HG03378 (cell line): ENCODE results near the gene HECTD4.
"Not testable (repeated sequence)": the region's sequence is repeated elsewhere in the genome, so short reads cannot be mapped to it uniquely, and the experiment has no call there.

ENCODE experiments used
- ATAC-seq: cut with Tn5 transposase; IDR thresholded peaks from one replicate; pipeline ENCODE4 v1.9.1; 2021; ENCODE audit warnings: mild to moderate bottlenecking, moderate library complexity; ENCODE audit not compliant: unreplicated experiment

HECTD4 gene

GRCh38 chr12:112381883-112382796 is at the start of gene HECTD4:
TSS of gene HECTD4 (minus strand) at chr12:112382431. CDS start at chr12:112382128, 303 bp downstream.
- peak; percentile 61 for ATAC-seq

DNA sequence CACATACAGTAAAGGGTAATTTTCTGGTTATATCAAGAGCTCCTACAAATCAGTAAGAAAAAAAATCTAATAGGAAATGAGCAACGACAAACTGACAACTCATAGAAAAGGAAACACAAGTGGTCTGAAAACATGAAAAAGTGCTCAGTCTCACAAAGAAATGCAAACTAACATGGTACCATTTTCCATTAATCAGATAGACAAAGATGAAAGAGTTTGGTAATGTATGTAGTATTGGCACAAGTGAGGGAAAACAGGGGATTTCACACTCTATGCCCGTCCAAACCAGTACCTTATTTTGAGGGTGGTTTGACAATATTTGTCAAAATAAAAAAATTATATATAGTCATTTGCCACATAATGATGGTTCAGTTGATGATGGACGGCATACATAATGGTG is 49.7 kb upstream of the HECTD4 start:
- ATAC-seq: no peak

DNA sequence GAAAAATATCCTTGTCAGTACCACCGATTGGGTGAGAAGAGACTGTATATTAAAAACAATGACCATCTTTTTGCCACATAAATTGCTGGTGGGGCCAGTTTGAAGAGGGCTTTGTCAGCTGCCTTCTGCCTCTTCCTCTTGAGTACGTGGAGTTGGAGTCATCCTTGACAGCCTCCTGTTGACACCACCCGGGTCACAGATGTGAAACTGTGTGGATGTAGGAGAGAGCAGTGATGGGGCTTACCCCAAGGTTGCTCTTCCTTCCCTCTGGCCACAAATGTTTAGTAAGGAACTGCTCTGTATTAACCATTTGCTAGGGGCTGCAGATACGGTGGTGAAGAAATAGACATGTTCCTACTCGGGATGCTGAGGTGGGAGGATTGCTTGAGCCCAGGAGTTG is 48.7 kb upstream of the HECTD4 start:
- no peak for ATAC-seq

DNA sequence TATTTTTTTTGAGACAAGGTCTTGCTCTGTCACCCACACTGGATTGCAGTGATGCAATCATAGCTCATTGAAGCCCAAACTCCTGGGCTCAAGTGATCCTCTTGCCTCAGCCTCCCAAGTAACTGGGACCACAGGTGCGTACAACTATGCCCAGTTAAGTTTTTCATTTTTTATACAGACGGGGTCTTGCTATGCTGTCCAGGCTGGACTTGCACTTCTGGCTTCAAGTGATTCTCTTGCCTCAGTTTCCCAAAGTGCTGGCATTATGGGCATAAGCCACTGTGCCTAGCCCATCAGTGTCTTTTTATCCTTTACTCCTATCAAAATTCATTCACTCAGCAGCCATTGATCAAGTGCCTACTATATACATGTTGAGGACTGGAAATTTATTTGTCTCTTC is 45.5 kb upstream of the HECTD4 start:
- ATAC-seq: no peak

GRCh38 chr12:112425582-112426382 is 43.6 kb upstream of the HECTD4 start:
- ATAC-seq: no peak

- no peak for ATAC-seq
Observed at GRCh38 chr12:112424126-112424525, 41.9 kb upstream of the HECTD4 start.

GRCh38 chr12:112422531-112422930 is 40.3 kb upstream of the HECTD4 start:
- ATAC-seq: no peak

- no peak for ATAC-seq
Observed at GRCh38 chr12:112421363-112421762, 39.1 kb upstream of the HECTD4 start.

GRCh38 chr12:112420740-112421139 is 38.5 kb upstream of the HECTD4 start:
- ATAC-seq: no peak

GRCh38 chr12:112419297-112420133 is 37.3 kb upstream of the HECTD4 start:
- ATAC-seq: peak; percentile 26

DNA sequence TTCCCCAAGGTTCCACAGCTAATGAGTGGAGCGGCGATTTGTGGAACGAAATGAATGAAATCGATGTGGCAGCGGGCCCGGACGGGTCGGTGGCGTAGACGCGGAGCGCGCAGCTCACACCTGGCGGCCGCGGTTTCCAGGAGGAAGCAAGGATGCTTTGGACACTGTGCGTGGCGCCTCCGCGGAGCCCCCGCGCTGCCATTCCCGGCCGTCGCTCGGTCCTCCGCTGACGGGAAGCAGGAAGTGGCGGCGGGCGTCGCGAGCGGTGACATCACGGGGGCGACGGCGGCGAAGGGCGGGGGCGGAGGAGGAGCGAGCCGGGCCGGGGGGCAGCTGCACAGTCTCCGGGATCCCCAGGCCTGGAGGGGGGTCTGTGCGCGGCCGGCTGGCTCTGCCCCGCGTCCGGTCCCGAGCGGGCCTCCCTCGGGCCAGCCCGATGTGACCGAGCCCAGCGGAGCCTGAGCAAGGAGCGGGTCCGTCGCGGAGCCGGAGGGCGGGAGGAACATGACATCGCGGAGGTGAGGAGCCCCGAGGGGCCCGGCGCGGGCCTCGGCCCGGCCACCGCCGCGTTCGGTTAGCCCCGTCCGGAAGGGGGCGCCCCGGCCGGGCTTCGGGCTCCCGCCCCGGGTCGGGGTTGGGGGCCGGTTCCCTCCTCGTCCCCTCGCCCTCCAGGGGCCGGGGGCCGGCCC is 36.5 kb upstream of the HECTD4 start, which contains the start of gene PTPN11:
PTPN11 (plus strand) TSS at position 340 of the 689 bp plus-strand sequence; CDS start at position 505, 165 bp downstream.
- peak; percentile 51 for ATAC-seq

- ATAC-seq: no peak
Observed at GRCh38 chr12:112418273-112418607, 36.0 kb upstream of the HECTD4 start.

- not testable (repeated sequence) for ATAC-seq
Observed at GRCh38 chr12:112415457-112415856, 33.2 kb upstream of the HECTD4 start.

DNA sequence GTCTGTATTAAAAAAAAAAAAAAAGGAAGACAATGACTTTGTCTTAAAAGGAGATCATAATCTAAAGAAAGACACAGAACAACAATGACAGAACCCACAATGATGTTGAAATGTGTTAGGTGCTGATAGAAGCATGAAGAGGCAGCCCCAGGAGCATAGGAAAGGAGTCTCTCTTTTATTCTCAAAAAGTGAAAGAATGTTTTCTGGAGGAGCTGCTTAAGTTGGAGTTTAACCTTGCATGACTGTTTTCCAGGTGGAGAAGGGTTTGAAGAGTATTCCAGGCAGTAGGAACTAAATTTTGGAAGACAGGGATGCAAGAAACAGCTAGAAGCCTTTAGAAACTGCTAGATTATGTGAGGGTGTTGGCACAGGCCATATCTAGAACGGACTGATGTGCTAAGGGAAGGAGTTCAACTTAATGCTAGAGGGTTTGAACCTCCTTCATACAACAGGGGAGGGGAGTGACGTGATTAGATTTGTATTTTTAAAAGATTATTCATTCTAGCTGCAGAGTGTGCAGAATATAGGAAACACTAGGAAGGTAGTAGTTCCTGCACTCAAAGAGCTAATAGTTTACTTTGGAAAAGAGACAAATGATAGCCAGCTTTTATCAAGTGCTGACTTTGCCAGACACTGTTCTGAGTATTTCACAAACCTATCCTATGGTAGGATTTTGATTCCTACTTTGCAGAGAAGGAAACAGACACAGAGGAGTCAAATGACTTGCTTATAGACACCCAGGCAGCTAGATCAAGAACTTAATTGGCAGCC is 31.8 kb upstream of the HECTD4 start:
- ATAC-seq: no peak

GRCh38 chr12:112409906-112410244 is 27.6 kb upstream of the HECTD4 start:
- ATAC-seq: no peak

DNA sequence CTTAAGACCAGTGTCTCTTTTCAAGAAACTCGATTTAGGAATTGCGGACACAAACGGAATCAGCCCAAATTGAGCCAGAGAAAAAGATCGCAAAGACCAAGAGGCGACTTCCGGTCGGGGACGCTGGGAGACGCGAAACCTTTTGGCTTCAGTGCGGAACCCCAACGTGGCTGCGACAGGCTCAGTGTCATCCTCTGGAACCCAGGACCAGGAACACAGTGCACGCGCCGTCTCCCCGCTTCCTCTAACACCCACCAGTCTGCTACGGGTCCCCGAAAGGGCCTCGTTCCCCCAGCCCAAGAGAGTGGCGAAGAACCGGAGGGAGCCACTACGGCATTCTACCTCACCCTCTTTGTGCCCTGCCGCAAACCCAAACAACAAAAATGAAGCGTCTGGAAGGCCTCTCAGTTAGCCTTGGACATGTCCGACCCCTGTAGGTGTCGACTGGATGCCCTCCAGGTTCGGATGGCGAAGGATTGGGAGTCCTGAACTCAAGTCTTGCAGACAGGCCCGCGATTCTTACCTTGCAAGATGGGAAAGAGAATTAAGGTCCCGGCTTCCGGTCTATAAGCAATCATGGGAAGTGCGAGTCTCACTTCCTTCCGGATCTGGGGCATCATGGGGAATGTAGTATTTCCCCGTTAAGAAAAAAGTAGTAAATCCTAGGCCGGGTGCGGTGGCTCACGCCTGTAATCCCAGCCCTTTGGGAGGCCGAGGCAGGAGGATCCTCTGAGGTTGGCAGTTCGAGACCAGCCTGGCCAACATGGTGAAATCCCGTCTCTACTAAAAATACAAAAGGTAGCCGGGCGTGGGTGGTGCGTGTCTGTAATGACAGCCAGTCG is 27.1 kb upstream of the HECTD4 start, which contains the start of gene RPL6:
RPL6 (minus strand) TSS at position 542 of the 842 bp plus-strand sequence. CDS start 949 bp downstream, outside the sequence.
- peak; percentile 83 for ATAC-seq

- ATAC-seq: no peak
Observed at GRCh38 chr12:112408621-112409020, 26.4 kb upstream of the HECTD4 start.

DNA sequence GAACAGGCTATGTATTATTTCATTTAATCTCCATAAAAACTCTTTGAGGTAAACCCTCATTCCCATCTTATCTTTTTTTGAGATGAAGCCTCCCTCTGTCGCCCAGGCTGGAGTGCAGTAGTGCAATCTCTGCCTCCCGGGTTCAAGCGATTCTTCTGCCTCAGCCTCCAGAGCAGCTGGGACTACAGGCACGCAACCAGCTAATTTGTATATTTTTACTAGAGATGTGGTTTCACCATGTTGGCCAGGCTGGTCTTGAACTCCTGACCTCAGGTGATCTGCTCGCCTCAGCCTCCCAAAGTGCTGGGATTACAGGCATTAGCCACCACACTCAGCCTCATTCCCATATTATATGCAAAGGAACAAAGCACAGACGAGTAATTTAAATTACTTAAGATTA is 25.5 kb upstream of the HECTD4 start:
- ATAC-seq: not testable (repeated sequence)
